HG03064 (cell line): Measurements from ENCODE around the gene ALDH1A3.
"Not testable (repeated sequence)": the region's sequence is repeated elsewhere in the genome, so short reads cannot be mapped to it uniquely, and the experiment has no call there.

Experiments used
- ATAC-seq: cut with Tn5 transposase; IDR thresholded peaks from one replicate; pipeline ENCODE4 v1.9.1; 2021; ENCODE audit warnings: low read depth; ENCODE audit not compliant: unreplicated experiment

ALDH1A3 gene

GRCh38 chr15:100879464-100880138 is at the start of gene ALDH1A3:
Gene ALDH1A3, plus strand, starts transcription at chr15:100879831. Its CDS starts 77 bp downstream, at chr15:100879908.
- no peak for ATAC-seq

GRCh38 chr15:100831467-100831866 is 48.2 kb upstream of the ALDH1A3 start:
- no peak for ATAC-seq

- no peak for ATAC-seq
Measured at GRCh38 chr15:100832149-100832942, 47.3 kb upstream of the ALDH1A3 start.

- ATAC-seq = no peak
Measured at GRCh38 chr15:100833417-100834389, 45.9 kb upstream of the ALDH1A3 start.

GRCh38 chr15:100834731-100835130 is 44.9 kb upstream of the ALDH1A3 start:
- ATAC-seq = no peak

- ATAC-seq = no peak
Measured at GRCh38 chr15:100835636-100836035, 44.0 kb upstream of the ALDH1A3 start.

GRCh38 chr15:100836501-100836900 is 43.1 kb upstream of the ALDH1A3 start:
- ATAC-seq = no peak

- ATAC-seq = no peak
Measured at GRCh38 chr15:100841426-100841825, 38.2 kb upstream of the ALDH1A3 start.

GRCh38 chr15:100842756-100843730 is 36.6 kb upstream of the ALDH1A3 start:
- ATAC-seq = no peak

- ATAC-seq = no peak
Measured at GRCh38 chr15:100844167-100844566, 35.5 kb upstream of the ALDH1A3 start.

GRCh38 chr15:100844778-100845177 is 34.9 kb upstream of the ALDH1A3 start:
- ATAC-seq = no peak

- ATAC-seq = no peak
Measured at GRCh38 chr15:100847194-100847593, 32.4 kb upstream of the ALDH1A3 start.

GRCh38 chr15:100849021-100849854 is 30.4 kb upstream of the ALDH1A3 start:
- no peak for ATAC-seq

GRCh38 chr15:100849855-100850218 is 29.8 kb upstream of the ALDH1A3 start:
- ATAC-seq = no peak

GRCh38 chr15:100851428-100852015 is 28.1 kb upstream of the ALDH1A3 start:
- not testable (repeated sequence) for ATAC-seq

GRCh38 chr15:100852630-100853029 is 27.0 kb upstream of the ALDH1A3 start:
- no peak for ATAC-seq

- ATAC-seq = no peak
Measured at GRCh38 chr15:100853676-100854440, 25.8 kb upstream of the ALDH1A3 start.

GRCh38 chr15:100856867-100857266 is 22.8 kb upstream of the ALDH1A3 start:
- no peak for ATAC-seq
